HCT116 (cell line): ENCODE data around the gene SNHG17. TPM values are rescaled to one million over a fixed set of nuclear protein-coding genes. Genes with fewer than 3 reads are reported as not detected.

Source experiments
- ATAC-seq: fragments of 200-7000 bp; cut with Tn5 transposase; 2 replicates; pipeline ENCODE4 v1.9.1; 2020; ENCODE audit warnings: mild to moderate bottlenecking, moderate library complexity
- Bru-seq: library from RNA; stranded (reverse); fragments of 400-500 nt; gene quantifications from one replicate; lab custom pipeline; 2021; lab: Mats Ljungman, UMichigan
- BruChase-seq, 2 experiments: library from RNA; stranded (reverse); fragments of 400-500 nt; gene quantifications; one replicate each; lab custom pipeline; 2021; lab: Mats Ljungman, UMichigan
- BruUV-seq: library from RNA; stranded (reverse); fragments of 400-500 nt; replicated peaks from 2 replicates; lab custom pipeline; 2021; lab: Mats Ljungman, UMichigan
- CTCF ChIA-PET: fragments of 300-600 bp; sonication (Branson Sonifier 250); formaldehyde crosslinking; loops from one replicate; lab custom pipeline; 2021; ENCODE audit warnings: antibody characterized with exemption; lab: Charles Lee
- POLR2A ChIA-PET: fragments of 300-600, 350-600 bp; sonication (Branson Sonifier 250); formaldehyde crosslinking; loops from one replicate; lab custom pipeline; 2021; ENCODE audit warnings: antibody characterized with exemption; lab: Charles Lee
- RAD21 ChIA-PET, 2 experiments: fragments of 300-600 bp; sonication (Branson Sonifier 250); formaldehyde crosslinking; loops; one replicate each; lab custom pipeline; 2023; ENCODE audit warnings: low total read pairs in 2 of 2; ENCODE audit not compliant: uncharacterized antibody in 2 of 2, unreplicated experiment in 2 of 2, low non-redundant PET in 1 of 2; lab: Charles Lee
- DNase-seq: peaks from one replicate; pipeline ENCODE4 v3.0.0-alpha.2; 2010; ENCODE audit warnings: low read depth, low spot score
- H2AFZ ChIP-seq: fragments of 200-600 bp; shearing (Covaris generic), sonication (generic); 2 replicates; pipeline ENCODE4 v1.6.1; 2017; ENCODE audit warnings: low read depth, mixed run types, mixed read lengths, antibody characterized with exemption, low read length; ENCODE audit not compliant: poor library complexity, severe bottlenecking
- H3K27ac ChIP-seq: 2 replicates; pipeline ENCODE4 v1.5.1; 2012; ENCODE audit warnings: low read depth, low read length
- H3K27me3 ChIP-seq: fragments of 200-600 bp; sonication (generic); 2 replicates; pipeline ENCODE4 v1.6.1; 2016; ENCODE audit warnings: mixed run types, low read length, mixed read lengths; ENCODE audit not compliant: insufficient read depth
- H3K36me3 ChIP-seq, 2 experiments: fragments of 200-500 bp in 1 of 2; fragments of 200-600 bp in 1 of 2; sonication (Bioruptor generic) in 1 of 2; sonication (generic) in 1 of 2; 2 replicates each; pipeline versions ENCODE4 v1.5.1 to v1.6.1; 2014 to 2016; ENCODE audit warnings: low read length in 2 of 2, inconsistent platforms in 1 of 2, mixed read lengths in 1 of 2, mixed run types in 1 of 2; ENCODE audit not compliant: insufficient read depth in 2 of 2, control insufficient read depth in 1 of 2
- H3K4me1 ChIP-seq, 2 experiments: fragments of 200-600 bp in 1 of 2; sonication (generic) in 1 of 2; 2 replicates each; pipeline versions ENCODE4 v1.5.1 to v1.6.1; 2012 to 2017; ENCODE audit warnings: low read length in 2 of 2, inconsistent platforms in 1 of 2, mild to moderate bottlenecking in 1 of 2, mixed read lengths in 1 of 2, mixed run types in 1 of 2, moderate library complexity in 1 of 2; ENCODE audit not compliant: insufficient read depth in 2 of 2, control insufficient read depth in 1 of 2
- H3K4me2 ChIP-seq: fragments of 200-600 bp; sonication (generic); 2 replicates; pipeline ENCODE4 v1.6.1; 2017; ENCODE audit warnings: mixed run types, low read length, mixed read lengths
- H3K4me3 ChIP-seq, 2 experiments: fragments of 200-600 bp in 1 of 2; sonication (generic) in 1 of 2; replicated peaks in 1 of 2; 2 replicates each; pipeline ENCODE4 v1.5.1; 2011 to 2016; ENCODE audit warnings: low read length in 2 of 2, control low read depth in 1 of 2, low read depth in 1 of 2, mild to moderate bottlenecking in 1 of 2, mixed read lengths in 1 of 2, mixed run types in 1 of 2
- H3K79me2 ChIP-seq: fragments of 200-600 bp; sonication (generic); 2 replicates; pipeline ENCODE4 v1.6.1; 2017; ENCODE audit warnings: mild to moderate bottlenecking, mixed run types, low read length, moderate library complexity, mixed read lengths; ENCODE audit not compliant: insufficient read depth
- H3K9ac ChIP-seq: fragments of 200-600 bp; sonication (generic); 2 replicates; pipeline ENCODE4 v1.6.1; 2016; ENCODE audit warnings: low read length, mixed read lengths
- H3K9me2 ChIP-seq: fragments of 200-600 bp; sonication (generic), shearing (Covaris generic); 2 replicates; pipeline ENCODE4 v1.6.1; 2017; ENCODE audit warnings: mixed run types, mild to moderate bottlenecking, moderate library complexity; ENCODE audit not compliant: insufficient read depth
- H3K9me3 ChIP-seq, 2 experiments: fragments of 200-500 bp in 1 of 2; fragments of 200-600 bp in 1 of 2; sonication (Bioruptor generic) in 1 of 2; sonication (generic) in 1 of 2; 2 replicates each; pipeline ENCODE4 v1.6.1; 2014 to 2017; ENCODE audit warnings: low read length in 2 of 2, mixed read lengths in 2 of 2, inconsistent platforms in 1 of 2, low read depth in 1 of 2, mild to moderate bottlenecking in 1 of 2, mixed run types in 1 of 2, moderate library complexity in 1 of 2; ENCODE audit not compliant: control insufficient read depth in 1 of 2, insufficient read depth in 1 of 2
- H4K20me1 ChIP-seq: fragments of 200-600 bp; sonication (generic), shearing (Covaris generic); 2 replicates; pipeline ENCODE4 v1.6.1; 2017; ENCODE audit warnings: mixed run types, mild to moderate bottlenecking, moderate library complexity; ENCODE audit not compliant: insufficient read depth
- CBX3 ChIP-seq: IDR thresholded peaks from 2 replicates; pipeline ENCODE4 v1.6.1; 2012; ENCODE audit warnings: low read depth
- CEBPB ChIP-seq: IDR thresholded peaks from 2 replicates; pipeline ENCODE4 v1.6.1; 2012; ENCODE audit warnings: low read depth
- EGR1 ChIP-seq: IDR thresholded peaks from 2 replicates; pipeline ENCODE4 v1.6.1; 2012; ENCODE audit warnings: low read depth
- ELF1 ChIP-seq: IDR thresholded peaks from 2 replicates; pipeline ENCODE4 v1.6.1; 2012; ENCODE audit warnings: low read depth, borderline replicate concordance
- EZH2 ChIP-seq: fragments of 200-600 bp; sonication (generic); IDR thresholded peaks from 2 replicates; pipeline ENCODE4 v1.6.1; 2017; ENCODE audit warnings: antibody characterized with exemption, mixed run types
- FOSL1 ChIP-seq: IDR thresholded peaks from 2 replicates; pipeline ENCODE4 v1.6.1; 2012; ENCODE audit warnings: low read depth
- JUND ChIP-seq: IDR thresholded peaks from 2 replicates; pipeline ENCODE4 v1.6.1; 2012
- POLR2A ChIP-seq: IDR thresholded peaks from 2 replicates; pipeline ENCODE4 v1.7.0; 2011; ENCODE audit warnings: borderline replicate concordance; ENCODE audit not compliant: insufficient read depth, insufficient read length; ENCODE audit errors: extremely low read depth
- POLR2AphosphoS5 ChIP-seq: IDR thresholded peaks from 2 replicates; pipeline ENCODE4 v1.6.1; 2011; ENCODE audit warnings: mild to moderate bottlenecking, low read depth, low read length, moderate library complexity
- RAD21 ChIP-seq: IDR thresholded peaks from 2 replicates; pipeline ENCODE4 v1.6.1; 2012; ENCODE audit warnings: low read depth, mild to moderate bottlenecking
- SIN3A ChIP-seq: IDR thresholded peaks from 2 replicates; pipeline ENCODE4 v1.6.1; 2012; ENCODE audit warnings: low read depth
- SP1 ChIP-seq: IDR thresholded peaks from 2 replicates; pipeline ENCODE4 v1.6.1; 2012; ENCODE audit warnings: low read depth
- SRF ChIP-seq: IDR thresholded peaks from 2 replicates; pipeline ENCODE4 v1.6.1; 2012; ENCODE audit warnings: low read depth
- YY1 ChIP-seq: IDR thresholded peaks from 2 replicates; pipeline ENCODE4 v1.6.1; 2011; ENCODE audit warnings: low read length, low read depth, moderate library complexity, mild to moderate bottlenecking; ENCODE audit not compliant: insufficient replicate concordance; ENCODE audit errors: extremely low read depth
- ZFX ChIP-seq: fragments of 450-650 bp; IDR thresholded peaks from 2 replicates; pipeline ENCODE4 v1.6.1; 2017
- ZNF274 ChIP-seq: fragments of 200-500 bp; sonication (Bioruptor generic); IDR thresholded peaks from 2 replicates; pipeline ENCODE4 v1.6.1; 2014; ENCODE audit warnings: mild to moderate bottlenecking, low read depth, low read length, inconsistent platforms
- intact Hi-C: fragments of 100-400 bp; cut with micrococcal nuclease; formaldehyde crosslinking; loops from 2 replicates; pipeline ENCODE4 v1.10.0; 2022
- long read RNA-seq: library from polyadenylated mRNA; unstranded; transcript quantifications from one replicate; pipeline ENCODE4 v2.0.0, GENCODE V29; 2021; ENCODE audit not compliant: unreplicated experiment
- polyA plus RNA-seq: library from polyadenylated mRNA; unstranded; fragments of >200 nt; gene quantifications from 2 replicates; pipeline ENCODE4 v1.2.1, GENCODE V29; 2012; ENCODE audit warnings: missing spikeins
- total RNA-seq: library from RNA; stranded (reverse); gene quantifications from one replicate; pipeline ENCODE4 v1.2.1, GENCODE V29; 2021; ENCODE audit not compliant: unreplicated experiment
- TF ChIP-seq, protein P1 (sequence below): IDR thresholded peaks from 2 replicates; pipeline ENCODE4 v1.6.1; 2012
- TF ChIP-seq, protein P2 (sequence below), 3 experiments: fragments of 200-600 bp in 1 of 3; sonication (generic) in 1 of 3; IDR thresholded peaks in 2 of 3; conservative IDR thresholded peaks in 1 of 3; 2 replicates each; pipeline ENCODE4 v1.5.1; 2012 to 2017; ENCODE audit warnings: low read depth in 2 of 3, low read length in 2 of 3, antibody characterized with exemption in 1 of 3, borderline replicate concordance in 1 of 3, control low read depth in 1 of 3, mild to moderate bottlenecking in 1 of 3, mixed read lengths in 1 of 3, mixed run types in 1 of 3, moderate library complexity in 1 of 3; ENCODE audit not compliant: insufficient read depth in 1 of 3
- TF ChIP-seq, protein P3 (sequence below): IDR thresholded peaks from 2 replicates; pipeline ENCODE4 v1.6.1; 2012
- TF ChIP-seq, protein P4 (sequence below): IDR thresholded peaks from 2 replicates; pipeline ENCODE4 v1.6.1; 2012; ENCODE audit warnings: low read depth

Gene SNHG17
- total RNA-seq (65.7 TPM), Bru-seq, nascent RNA (percentile 98 among the genes with signal in this experiment), BruChase-seq, experiment 1, labeled RNA remaining after a 6-hour chase (percentile 90 among the genes with signal in this experiment), BruChase-seq, experiment 2, labeled RNA remaining after a 2-hour chase (percentile 93 among the genes with signal in this experiment)
- polyA plus RNA-seq, result 57.7 and 62.4 TPM in 2 replicates
- long read RNA-seq, partial matches to known transcripts, result 22 of 53 reads
- long read RNA-seq, other reads (novel, unspliced or antisense), result 30 of 53 reads

DNA sequence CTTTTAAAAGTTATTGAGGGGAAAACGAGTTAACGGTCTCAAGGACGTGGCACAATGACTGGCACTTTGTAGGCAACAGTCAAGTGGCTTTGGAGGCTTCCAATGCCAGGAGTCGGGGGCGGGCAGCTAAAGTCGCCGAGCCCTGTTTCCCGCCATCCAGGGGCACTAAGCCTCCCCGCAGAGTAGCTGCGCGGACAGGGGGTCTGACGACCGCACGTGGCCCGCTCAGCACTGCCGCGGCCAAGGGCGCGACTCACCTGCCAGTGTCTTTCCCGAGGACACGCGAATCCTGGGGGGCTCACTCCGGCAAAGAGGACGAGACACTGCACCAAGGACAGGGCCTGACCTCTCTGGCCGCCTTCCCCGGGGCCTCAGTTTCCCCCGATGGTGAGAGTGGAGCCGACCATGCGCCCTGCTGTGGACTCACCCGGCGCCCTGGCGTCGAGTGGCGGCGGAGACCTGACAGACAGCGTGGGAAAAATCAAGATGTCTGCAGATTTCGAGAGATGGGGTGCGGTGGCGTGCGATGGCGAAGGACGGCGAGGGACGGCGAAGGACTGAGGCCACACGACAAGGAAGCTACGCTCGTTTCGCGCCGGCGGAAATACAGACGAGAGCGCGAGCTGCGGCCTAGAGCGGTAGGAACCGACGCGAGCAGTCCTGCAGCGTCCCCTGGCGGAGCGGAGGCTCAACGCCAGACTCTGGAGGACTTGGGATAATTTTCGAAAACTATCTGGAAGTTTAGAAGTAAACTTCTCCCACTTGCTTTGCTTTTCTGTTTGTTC, at the start of gene SNHG17:
SNHG17 (minus strand) TSS at position 559 of the 785 bp plus-strand sequence.
- intact Hi-C loops, result loop anchor here (1.0 kb wide), 1 partner anchor 11 kb away; no protein-coding TSS in a partner anchor
- ChIA-PET CTCF (interaction anchor here (1.0 to 1.6 kb wide), 5 partner anchors 12 to 38 kb away, joined by 4 to 15 read pairs (median 5); partner anchors contain the start of gene RALGAPB), RAD21 (no interaction called here), POLR2A (interaction anchor here (0.7 to 2.1 kb wide), 6 partner anchors 9 to 38 kb away, joined by 3 to 27 read pairs (median 8); partner anchors contain the start of gene RALGAPB)
- H3K4me3 ChIP-seq, result peak within 1 kb of the TSS; percentile 77 to 99
- H3K9ac ChIP-seq, result peak within 1 kb of the TSS; percentile 93
- H3K27ac ChIP-seq, result peak within 1 kb of the TSS; percentile 85
- no peaks in the 10 kb centered on the region for H3K9me3 ChIP-seq
- peaks cover 30 to 43% of the 10 kb centered on the region in 2 experiments for H3K36me3 ChIP-seq
- TSS peak; percentile 59 for BruUV-seq
- peak; percentile 84 for ATAC-seq
- peaks cover 52% of the 10 kb centered on the region for H3K79me2 ChIP-seq
- H3K9me2 ChIP-seq, result no peaks in the 10 kb centered on the region
- 0 out of 2 replicates have a peak, but pooled peaks cover 3% of the 10 kb centered on the region for H3K27me3 ChIP-seq
- peak within 1 kb of the TSS; percentile 98 for H2AFZ ChIP-seq
- H4K20me1 ChIP-seq, result peaks cover 32% of the 10 kb centered on the region; the same call in 1 of the 2 replicates
- H3K4me1 ChIP-seq, result peaks cover 5 to 17% of the 10 kb centered on the region in 2 experiments
- peak within 1 kb of the TSS; percentile 79 for H3K4me2 ChIP-seq
- peak; percentile 87 for DNase-seq
- TF ChIP-seq CEBPB (no peak; the same call in 1 of the 2 replicates), ZFX (peak; percentile 66; the same call in 1 of the 2 replicates), EZH2 (no peak), ELF1 (no peak; the same call in 1 of the 2 replicates), CBX3 (peak; percentile 98), POLR2AphosphoS5 (peak; percentile 97), ZNF274 (no peak), JUND (no peak), SP1 (peak; percentile 75; the same call in 1 of the 2 replicates), SIN3A (peak; percentile 98), SRF (no peak), POLR2A (peak; percentile 91), YY1 (peak; percentile 65), FOSL1 (0 out of 2 replicates have a peak, but pooled peaks have one; percentile 16), RAD21 (peak; percentile 50), EGR1 (no peak)
- TF ChIP-seq, protein P1, sequence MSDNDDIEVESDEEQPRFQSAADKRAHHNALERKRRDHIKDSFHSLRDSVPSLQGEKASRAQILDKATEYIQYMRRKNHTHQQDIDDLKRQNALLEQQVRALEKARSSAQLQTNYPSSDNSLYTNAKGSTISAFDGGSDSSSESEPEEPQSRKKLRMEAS, result peak; percentile 100
- TF ChIP-seq, protein P2, sequence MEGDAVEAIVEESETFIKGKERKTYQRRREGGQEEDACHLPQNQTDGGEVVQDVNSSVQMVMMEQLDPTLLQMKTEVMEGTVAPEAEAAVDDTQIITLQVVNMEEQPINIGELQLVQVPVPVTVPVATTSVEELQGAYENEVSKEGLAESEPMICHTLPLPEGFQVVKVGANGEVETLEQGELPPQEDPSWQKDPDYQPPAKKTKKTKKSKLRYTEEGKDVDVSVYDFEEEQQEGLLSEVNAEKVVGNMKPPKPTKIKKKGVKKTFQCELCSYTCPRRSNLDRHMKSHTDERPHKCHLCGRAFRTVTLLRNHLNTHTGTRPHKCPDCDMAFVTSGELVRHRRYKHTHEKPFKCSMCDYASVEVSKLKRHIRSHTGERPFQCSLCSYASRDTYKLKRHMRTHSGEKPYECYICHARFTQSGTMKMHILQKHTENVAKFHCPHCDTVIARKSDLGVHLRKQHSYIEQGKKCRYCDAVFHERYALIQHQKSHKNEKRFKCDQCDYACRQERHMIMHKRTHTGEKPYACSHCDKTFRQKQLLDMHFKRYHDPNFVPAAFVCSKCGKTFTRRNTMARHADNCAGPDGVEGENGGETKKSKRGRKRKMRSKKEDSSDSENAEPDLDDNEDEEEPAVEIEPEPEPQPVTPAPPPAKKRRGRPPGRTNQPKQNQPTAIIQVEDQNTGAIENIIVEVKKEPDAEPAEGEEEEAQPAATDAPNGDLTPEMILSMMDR (IDR thresholded peaks at IDR 0.05 in 2 of 3, conservative IDR thresholded peaks at IDR 0.05 in 1 of 3; ENCODE audit: borderline replicate concordance in 1 of 3, insufficient read depth in 1 of 3, low read depth in 2 of 3, low read length in 2 of 3), result peak; percentile 90 to 100 (median 99)
- TF ChIP-seq, protein P3, sequence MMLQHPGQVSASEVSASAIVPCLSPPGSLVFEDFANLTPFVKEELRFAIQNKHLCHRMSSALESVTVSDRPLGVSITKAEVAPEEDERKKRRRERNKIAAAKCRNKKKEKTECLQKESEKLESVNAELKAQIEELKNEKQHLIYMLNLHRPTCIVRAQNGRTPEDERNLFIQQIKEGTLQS, result no peak
- TF ChIP-seq, protein P4, sequence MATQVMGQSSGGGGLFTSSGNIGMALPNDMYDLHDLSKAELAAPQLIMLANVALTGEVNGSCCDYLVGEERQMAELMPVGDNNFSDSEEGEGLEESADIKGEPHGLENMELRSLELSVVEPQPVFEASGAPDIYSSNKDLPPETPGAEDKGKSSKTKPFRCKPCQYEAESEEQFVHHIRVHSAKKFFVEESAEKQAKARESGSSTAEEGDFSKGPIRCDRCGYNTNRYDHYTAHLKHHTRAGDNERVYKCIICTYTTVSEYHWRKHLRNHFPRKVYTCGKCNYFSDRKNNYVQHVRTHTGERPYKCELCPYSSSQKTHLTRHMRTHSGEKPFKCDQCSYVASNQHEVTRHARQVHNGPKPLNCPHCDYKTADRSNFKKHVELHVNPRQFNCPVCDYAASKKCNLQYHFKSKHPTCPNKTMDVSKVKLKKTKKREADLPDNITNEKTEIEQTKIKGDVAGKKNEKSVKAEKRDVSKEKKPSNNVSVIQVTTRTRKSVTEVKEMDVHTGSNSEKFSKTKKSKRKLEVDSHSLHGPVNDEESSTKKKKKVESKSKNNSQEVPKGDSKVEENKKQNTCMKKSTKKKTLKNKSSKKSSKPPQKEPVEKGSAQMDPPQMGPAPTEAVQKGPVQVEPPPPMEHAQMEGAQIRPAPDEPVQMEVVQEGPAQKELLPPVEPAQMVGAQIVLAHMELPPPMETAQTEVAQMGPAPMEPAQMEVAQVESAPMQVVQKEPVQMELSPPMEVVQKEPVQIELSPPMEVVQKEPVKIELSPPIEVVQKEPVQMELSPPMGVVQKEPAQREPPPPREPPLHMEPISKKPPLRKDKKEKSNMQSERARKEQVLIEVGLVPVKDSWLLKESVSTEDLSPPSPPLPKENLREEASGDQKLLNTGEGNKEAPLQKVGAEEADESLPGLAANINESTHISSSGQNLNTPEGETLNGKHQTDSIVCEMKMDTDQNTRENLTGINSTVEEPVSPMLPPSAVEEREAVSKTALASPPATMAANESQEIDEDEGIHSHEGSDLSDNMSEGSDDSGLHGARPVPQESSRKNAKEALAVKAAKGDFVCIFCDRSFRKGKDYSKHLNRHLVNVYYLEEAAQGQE, result no peak
